ENCODE data around the gene AGPAT3.

- TF ChIP-seq CTCF (conservative IDR thresholded peaks at IDR 0.05 in 1 of 2, IDR thresholded peaks at IDR 0.05 in 1 of 2; ENCODE audit: low read depth in 1 of 2, low read length in 2 of 2), result no peak
- TF ChIP-seq EZH2 (IDR thresholded peaks at IDR 0.05; ENCODE audit: low read length, missing control alignments), result no peak
Measured at GRCh38 chr21:43858806-43859648, 6.0 kb upstream of the AGPAT3 start.
